Osteoblast (primary cell): ENCODE data around the gene ADGRD1. TPM values are rescaled to one million over a fixed set of nuclear protein-coding genes. Genes with fewer than 3 reads are reported as not detected.

ENCODE experiments used
- DNase-seq: peaks from one replicate; pipeline ENCODE4 v3.0.0; 2011; ENCODE audit warnings: low spot score, mixed read lengths; ENCODE audit not compliant: insufficient read length; ENCODE audit errors: missing footprints
- H2AFZ ChIP-seq: 2 replicates; pipeline ENCODE4 v1.6.0; 2011; ENCODE audit warnings: mild to moderate bottlenecking, low read length
- H3K27ac ChIP-seq: 2 replicates; pipeline ENCODE4 v1.5.1; 2011; ENCODE audit warnings: mild to moderate bottlenecking, low read depth, low read length, moderate library complexity
- H3K27me3 ChIP-seq: 2 replicates; pipeline ENCODE4 v1.6.0; 2012; ENCODE audit warnings: mild to moderate bottlenecking, control low read depth, inconsistent platforms, low read length, moderate library complexity; ENCODE audit not compliant: insufficient read depth
- H3K36me3 ChIP-seq: 2 replicates; pipeline ENCODE4 v1.5.1; 2011; ENCODE audit warnings: mild to moderate bottlenecking, low read length, control low read depth, moderate library complexity; ENCODE audit not compliant: insufficient read depth
- H3K4me1 ChIP-seq: 2 replicates; pipeline ENCODE4 v1.5.1; 2011; ENCODE audit warnings: mild to moderate bottlenecking, low read length, control low read depth, moderate library complexity; ENCODE audit not compliant: insufficient read depth
- H3K4me2 ChIP-seq: 2 replicates; pipeline ENCODE4 v1.6.0; 2011; ENCODE audit warnings: mild to moderate bottlenecking, low read length; ENCODE audit not compliant: insufficient read depth
- H3K4me3 ChIP-seq: fragments of 200-600 bp; sonication (generic); 3 replicates; pipeline ENCODE4 v1.5.1; 2012; ENCODE audit warnings: mild to moderate bottlenecking, low read length, inconsistent platforms; ENCODE audit not compliant: insufficient read depth
- H3K79me2 ChIP-seq: 2 replicates; pipeline ENCODE4 v1.6.0; 2012; ENCODE audit warnings: mild to moderate bottlenecking, low read length, control low read depth, inconsistent platforms; ENCODE audit not compliant: insufficient read depth
- H3K9me3 ChIP-seq: 2 replicates; pipeline ENCODE4 v1.5.1; 2011; ENCODE audit warnings: low read depth, low read length, control low read depth
- H4K20me1 ChIP-seq: 2 replicates; pipeline ENCODE4 v1.6.0; 2012; ENCODE audit warnings: mild to moderate bottlenecking, low read length, control low read depth; ENCODE audit not compliant: insufficient read depth
- total RNA-seq: library from RNA; depleted of rRNA; stranded (reverse); fragments of >200 nt; gene quantifications from 2 replicates; pipeline ENCODE4 v1.2.3, GENCODE V29; 2012
- TF ChIP-seq, protein P1 (sequence below): IDR thresholded peaks from 2 replicates; pipeline ENCODE4 v1.5.1; 2011; ENCODE audit warnings: mild to moderate bottlenecking, low read depth, low read length, moderate library complexity; ENCODE audit errors: extremely low read depth

Gene ADGRD1
- total RNA-seq, 1 donor: 0.72 TPM

DNA sequence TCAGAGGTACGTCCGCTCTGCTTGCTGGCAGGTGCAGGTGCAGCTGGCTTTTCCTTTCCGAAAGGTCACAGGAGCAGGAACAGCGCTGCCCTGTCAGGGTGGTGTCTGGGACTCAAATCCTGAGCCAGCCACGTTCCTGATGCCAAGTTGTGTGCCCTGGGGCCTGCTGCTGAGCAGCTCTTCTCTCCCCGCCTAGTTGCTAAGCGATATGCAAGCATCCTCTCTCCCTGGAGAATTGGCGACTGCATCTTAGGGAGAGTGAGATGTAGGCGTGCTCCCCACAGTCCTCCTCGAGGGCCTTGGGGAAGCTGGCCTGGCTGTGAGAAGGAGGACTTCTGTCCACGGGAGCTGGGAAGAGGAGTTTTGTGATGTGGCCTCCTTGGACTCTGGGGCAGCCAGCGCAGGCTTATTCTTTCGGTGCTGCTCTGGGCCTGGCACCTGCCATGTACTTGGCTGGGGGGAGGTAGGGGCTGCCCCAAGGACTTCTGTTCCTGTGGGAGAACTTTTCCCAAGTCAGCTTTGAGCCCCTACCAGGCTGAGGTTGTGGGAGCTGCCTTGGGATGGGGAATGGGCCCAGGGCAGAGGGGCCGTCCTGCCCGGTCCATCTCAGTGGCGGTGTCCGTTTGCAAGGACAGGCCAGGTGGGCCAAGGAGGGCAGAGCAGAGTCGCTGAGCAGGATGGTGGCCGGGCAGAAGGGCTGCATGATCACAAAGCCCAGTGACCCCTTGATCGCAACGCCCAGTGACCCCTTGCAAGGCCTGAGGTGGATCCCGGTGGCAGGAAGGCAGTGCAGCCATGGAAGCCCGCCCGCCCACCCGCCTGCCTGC lies 183.5 kb downstream of the ADGRD1 start:
- no peaks in the 10 kb centered on the region for H3K36me3 ChIP-seq
- DNase-seq: peak; percentile 66
- no peak overlapping the region for H3K4me2 ChIP-seq
- H3K79me2 ChIP-seq: no peaks in the 10 kb centered on the region
- no peak overlapping the region for H2AFZ ChIP-seq
- no peaks in the 10 kb centered on the region for H3K27me3 ChIP-seq
- H3K9me3 ChIP-seq: no peaks in the 10 kb centered on the region
- H4K20me1 ChIP-seq: no peaks in the 10 kb centered on the region
- no peak overlapping the region for H3K27ac ChIP-seq
- TF ChIP-seq, protein P1, sequence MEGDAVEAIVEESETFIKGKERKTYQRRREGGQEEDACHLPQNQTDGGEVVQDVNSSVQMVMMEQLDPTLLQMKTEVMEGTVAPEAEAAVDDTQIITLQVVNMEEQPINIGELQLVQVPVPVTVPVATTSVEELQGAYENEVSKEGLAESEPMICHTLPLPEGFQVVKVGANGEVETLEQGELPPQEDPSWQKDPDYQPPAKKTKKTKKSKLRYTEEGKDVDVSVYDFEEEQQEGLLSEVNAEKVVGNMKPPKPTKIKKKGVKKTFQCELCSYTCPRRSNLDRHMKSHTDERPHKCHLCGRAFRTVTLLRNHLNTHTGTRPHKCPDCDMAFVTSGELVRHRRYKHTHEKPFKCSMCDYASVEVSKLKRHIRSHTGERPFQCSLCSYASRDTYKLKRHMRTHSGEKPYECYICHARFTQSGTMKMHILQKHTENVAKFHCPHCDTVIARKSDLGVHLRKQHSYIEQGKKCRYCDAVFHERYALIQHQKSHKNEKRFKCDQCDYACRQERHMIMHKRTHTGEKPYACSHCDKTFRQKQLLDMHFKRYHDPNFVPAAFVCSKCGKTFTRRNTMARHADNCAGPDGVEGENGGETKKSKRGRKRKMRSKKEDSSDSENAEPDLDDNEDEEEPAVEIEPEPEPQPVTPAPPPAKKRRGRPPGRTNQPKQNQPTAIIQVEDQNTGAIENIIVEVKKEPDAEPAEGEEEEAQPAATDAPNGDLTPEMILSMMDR: no peak
- H3K4me3 ChIP-seq: no peak overlapping the region
- no peaks in the 10 kb centered on the region for H3K4me1 ChIP-seq

DNA sequence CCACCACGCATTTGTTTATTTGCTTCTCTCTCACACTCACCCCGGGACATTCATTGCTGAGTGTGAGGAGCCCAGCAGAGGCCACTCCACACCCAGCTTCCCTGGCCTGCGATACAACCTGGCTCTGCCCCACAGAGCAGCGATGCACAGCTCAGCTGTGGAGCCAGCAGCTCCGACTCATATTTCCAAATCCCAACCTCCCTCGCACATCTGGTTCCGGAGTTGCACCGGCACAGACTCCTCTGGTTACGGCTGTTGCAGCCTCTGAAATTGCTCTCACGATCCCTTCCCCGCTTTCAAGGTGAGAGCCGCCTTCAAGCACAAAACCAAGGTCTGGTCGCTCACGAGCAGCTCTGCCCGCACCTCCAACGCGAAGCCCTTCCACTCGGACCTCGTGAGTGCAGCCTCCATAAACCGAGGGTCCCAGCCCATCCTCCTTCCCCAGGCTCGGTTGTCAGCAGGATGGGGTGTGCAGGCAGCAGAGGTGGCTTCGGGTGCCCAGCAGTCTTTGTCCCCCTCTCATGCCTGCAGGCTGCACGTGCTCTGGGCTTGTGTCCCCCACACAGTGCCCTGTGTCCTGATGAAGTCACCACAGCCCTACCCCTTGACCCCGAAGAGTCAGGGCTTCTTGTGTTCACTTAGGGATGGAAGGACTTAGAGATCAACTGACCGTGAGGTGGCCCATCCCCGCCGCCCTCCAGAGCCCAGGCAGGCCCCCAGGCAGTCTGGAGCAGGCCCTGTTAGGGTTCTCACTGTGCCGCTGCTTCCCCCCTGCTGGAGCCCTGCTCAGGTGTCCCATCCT lies 184.3 kb downstream of the ADGRD1 start:
- H3K4me1 ChIP-seq: no peaks in the 10 kb centered on the region
- TF ChIP-seq, protein P1: no peak
- no peaks in the 10 kb centered on the region for H3K9me3 ChIP-seq
- no peaks in the 10 kb centered on the region for H4K20me1 ChIP-seq
- no peaks in the 10 kb centered on the region for H3K36me3 ChIP-seq
- no peak overlapping the region for H3K27ac ChIP-seq
- H3K4me3 ChIP-seq: no peak overlapping the region
- H3K27me3 ChIP-seq: no peaks in the 10 kb centered on the region
- DNase-seq: peak; percentile 88
- no peaks in the 10 kb centered on the region for H3K79me2 ChIP-seq
- H3K4me2 ChIP-seq: no peak overlapping the region
- H2AFZ ChIP-seq: no peak overlapping the region

DNA sequence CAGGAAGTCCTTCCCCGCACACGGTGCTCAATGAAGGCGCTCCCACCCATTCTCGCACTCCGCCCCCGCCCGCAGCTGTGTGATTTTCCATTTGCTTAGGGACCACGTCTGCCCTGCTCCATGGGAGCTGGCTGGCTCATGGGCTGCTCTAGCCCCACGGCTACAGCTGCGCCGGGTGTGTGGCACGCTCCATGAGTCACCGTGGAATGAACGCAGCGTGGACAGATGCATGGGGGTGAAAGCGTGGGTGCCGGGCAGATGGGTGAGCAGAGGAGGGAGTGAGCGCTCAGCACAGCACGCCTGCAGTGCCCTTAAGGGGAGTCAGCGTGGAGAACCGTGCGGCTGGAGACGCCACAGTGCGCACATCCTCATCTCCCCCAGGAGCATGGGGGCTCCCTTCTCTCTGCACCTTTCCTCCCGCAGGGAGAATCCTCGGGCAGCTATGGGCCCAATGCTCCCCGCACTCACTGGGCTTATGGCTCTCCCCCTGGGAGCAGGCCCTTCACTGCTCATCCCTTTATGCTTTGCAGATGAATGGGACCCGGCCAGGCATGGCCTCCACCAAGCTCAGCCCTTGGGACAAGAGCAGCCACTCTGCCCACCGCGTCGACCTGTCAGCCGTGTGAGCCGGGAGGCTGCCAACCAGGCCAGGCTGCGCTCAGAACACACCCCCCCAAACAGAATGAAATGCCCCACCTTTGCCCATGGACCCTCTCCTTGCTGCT lies 185.1 kb downstream of the ADGRD1 start:
- TF ChIP-seq, protein P1: no peak
- H3K9me3 ChIP-seq: no peaks in the 10 kb centered on the region
- H3K36me3 ChIP-seq: no peaks in the 10 kb centered on the region
- no peaks in the 10 kb centered on the region for H3K27me3 ChIP-seq
- H3K79me2 ChIP-seq: no peaks in the 10 kb centered on the region
- H4K20me1 ChIP-seq: no peaks in the 10 kb centered on the region
- no peak overlapping the region for H3K27ac ChIP-seq
- H3K4me3 ChIP-seq: no peak overlapping the region
- H3K4me2 ChIP-seq: no peak overlapping the region
- no peak overlapping the region for H2AFZ ChIP-seq
- H3K4me1 ChIP-seq: no peaks in the 10 kb centered on the region
- peak; percentile 53 for DNase-seq
